Subcutaneous adipose tissue (tissue), 4 donors: ENCODE data around the gene VWA8. TPM values are rescaled to one million over a fixed set of nuclear protein-coding genes. Genes with fewer than 3 reads are reported as not detected.

Experiments used
- total RNA-seq, 4 donors: library from RNA; depleted of rRNA; stranded (reverse); fragments of >200 nt; gene quantifications; one replicate each; pipeline ENCODE4 v1.1.0, GENCODE V29; 2016
- TF ChIP-seq, protein P1 (sequence below): fragments of 450-650 bp; IDR thresholded peaks from one replicate; pipeline ENCODE4 v1.5.1; 2016; ENCODE audit warnings: low read depth, mild to moderate bottlenecking, control low read depth, antibody characterized with exemption, moderate library complexity

The VWA8 gene
- total RNA-seq, 4 donors from 2014 or later: 18.1 to 28.3 (median 20.3) TPM

GRCh38 chr13:41762796-41763195 is 198.1 kb downstream of the VWA8 start:
- TF ChIP-seq, protein P1, sequence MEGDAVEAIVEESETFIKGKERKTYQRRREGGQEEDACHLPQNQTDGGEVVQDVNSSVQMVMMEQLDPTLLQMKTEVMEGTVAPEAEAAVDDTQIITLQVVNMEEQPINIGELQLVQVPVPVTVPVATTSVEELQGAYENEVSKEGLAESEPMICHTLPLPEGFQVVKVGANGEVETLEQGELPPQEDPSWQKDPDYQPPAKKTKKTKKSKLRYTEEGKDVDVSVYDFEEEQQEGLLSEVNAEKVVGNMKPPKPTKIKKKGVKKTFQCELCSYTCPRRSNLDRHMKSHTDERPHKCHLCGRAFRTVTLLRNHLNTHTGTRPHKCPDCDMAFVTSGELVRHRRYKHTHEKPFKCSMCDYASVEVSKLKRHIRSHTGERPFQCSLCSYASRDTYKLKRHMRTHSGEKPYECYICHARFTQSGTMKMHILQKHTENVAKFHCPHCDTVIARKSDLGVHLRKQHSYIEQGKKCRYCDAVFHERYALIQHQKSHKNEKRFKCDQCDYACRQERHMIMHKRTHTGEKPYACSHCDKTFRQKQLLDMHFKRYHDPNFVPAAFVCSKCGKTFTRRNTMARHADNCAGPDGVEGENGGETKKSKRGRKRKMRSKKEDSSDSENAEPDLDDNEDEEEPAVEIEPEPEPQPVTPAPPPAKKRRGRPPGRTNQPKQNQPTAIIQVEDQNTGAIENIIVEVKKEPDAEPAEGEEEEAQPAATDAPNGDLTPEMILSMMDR: no peak

DNA sequence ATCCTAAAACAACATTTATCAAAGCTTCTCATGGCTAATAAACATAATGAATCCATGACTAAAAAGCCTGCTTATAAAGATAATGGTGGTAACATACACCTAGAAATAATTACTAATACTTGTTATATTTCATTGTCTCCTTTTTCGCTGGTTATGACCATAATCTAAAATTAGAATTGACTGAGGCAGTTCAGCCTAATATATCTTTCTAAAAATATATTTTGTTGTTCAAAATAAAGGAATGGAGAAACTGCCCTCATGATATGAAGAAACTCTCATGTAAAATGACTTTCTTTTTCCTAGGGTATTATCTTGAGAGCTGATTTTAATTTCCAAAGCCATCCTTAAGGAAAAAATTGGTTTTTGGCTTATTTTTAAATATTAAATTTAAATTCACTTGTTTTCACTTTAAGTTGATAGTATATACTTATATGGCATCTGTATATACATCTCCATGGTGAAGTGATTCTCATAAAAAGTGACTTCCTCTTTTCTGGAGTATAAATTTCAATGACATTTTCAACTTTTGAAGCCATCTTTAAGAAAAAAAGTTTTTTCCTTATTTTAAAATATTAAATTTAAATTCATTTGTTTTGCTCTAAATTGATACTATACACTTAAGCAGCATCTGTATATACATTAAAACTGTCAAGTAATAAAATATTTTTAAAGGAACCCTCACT is 204.6 kb downstream of the VWA8 start:
- TF ChIP-seq, protein P1: no peak

GRCh38 chr13:41751734-41752445 is 209.0 kb downstream of the VWA8 start:
- TF ChIP-seq, protein P1: no peak

GRCh38 chr13:41751277-41751676 is 209.6 kb downstream of the VWA8 start:
- TF ChIP-seq, protein P1: no peak

DNA sequence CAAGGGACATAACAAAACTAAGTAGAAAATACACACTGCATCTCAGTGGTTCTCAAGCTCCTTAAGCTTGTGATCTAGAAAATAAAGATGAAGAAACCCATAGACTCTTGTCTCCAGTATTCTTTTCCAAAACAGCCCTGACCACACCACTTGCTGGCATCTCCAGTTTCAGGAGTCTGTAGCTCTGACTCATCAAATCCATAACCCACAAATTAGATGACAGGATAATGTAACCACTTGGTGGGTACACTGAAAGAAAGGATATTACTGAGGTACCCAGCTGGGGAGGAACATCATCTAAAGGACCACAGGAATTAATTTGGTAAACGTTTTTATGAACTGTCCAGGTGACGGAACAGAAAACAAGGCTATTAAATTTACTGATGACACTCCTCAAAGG is 214.7 kb downstream of the VWA8 start:
- TF ChIP-seq, protein P1: no peak

GRCh38 chr13:41742917-41743552 is 217.9 kb downstream of the VWA8 start:
- TF ChIP-seq, protein P1: no peak

- TF ChIP-seq, protein P1: no peak
These were observed 220.4 kb downstream of the VWA8 start for GRCh38 chr13:41740479-41740878.
